GM23338 (cell line): ENCODE results near the gene NCKAP1.

ENCODE experiments used
- CREB1 ChIP-seq: fragments of 250-450 bp; sonication (Bioruptor Pico); IDR thresholded peaks from 2 replicates; pipeline ENCODE4 v1.5.0; 2020; ENCODE audit warnings: low read depth, mild to moderate bottlenecking, moderate library complexity
- EZH2 ChIP-seq: fragments of 200-600 bp; sonication (generic); IDR thresholded peaks from one replicate; pipeline ENCODE4 v1.8.0; 2017; ENCODE audit warnings: antibody characterized with exemption, mild to moderate bottlenecking, low read depth; ENCODE audit not compliant: unreplicated experiment
- EZH2phosphoT487 ChIP-seq: fragments of 200-600 bp; sonication (generic); IDR thresholded peaks from one replicate; pipeline ENCODE4 v1.8.1; 2018; ENCODE audit warnings: antibody characterized with exemption; ENCODE audit not compliant: unreplicated experiment
- JUNB ChIP-seq: IDR thresholded peaks from one replicate; pipeline ENCODE4 v1.6.1; 2016; ENCODE audit warnings: antibody characterized with exemption; ENCODE audit not compliant: unreplicated experiment
- POLR2AphosphoS5 ChIP-seq: IDR thresholded peaks from 2 replicates; pipeline ENCODE4 v1.6.1; 2016; ENCODE audit warnings: antibody characterized with exemption, low read depth
- TF ChIP-seq, protein P1 (sequence below), 2 experiments: fragments of 200-600 bp in 1 of 2; sonication (generic) in 1 of 2; conservative IDR thresholded peaks; 2 replicates each; pipeline versions ENCODE4 v1.5.1 to v1.6.1; 2016 to 2017; ENCODE audit warnings: antibody characterized with exemption in 2 of 2, low read depth in 2 of 2, mild to moderate bottlenecking in 2 of 2, moderate library complexity in 1 of 2
- TF ChIP-seq, protein P2 (sequence below): IDR thresholded peaks from one replicate; pipeline ENCODE4 v1.6.1; 2018; ENCODE audit warnings: antibody characterized with exemption; ENCODE audit not compliant: unreplicated experiment
- TF ChIP-seq, protein P3 (sequence below): IDR thresholded peaks from 2 replicates; pipeline ENCODE4 v1.6.1; 2016; ENCODE audit warnings: antibody characterized with exemption

DNA sequence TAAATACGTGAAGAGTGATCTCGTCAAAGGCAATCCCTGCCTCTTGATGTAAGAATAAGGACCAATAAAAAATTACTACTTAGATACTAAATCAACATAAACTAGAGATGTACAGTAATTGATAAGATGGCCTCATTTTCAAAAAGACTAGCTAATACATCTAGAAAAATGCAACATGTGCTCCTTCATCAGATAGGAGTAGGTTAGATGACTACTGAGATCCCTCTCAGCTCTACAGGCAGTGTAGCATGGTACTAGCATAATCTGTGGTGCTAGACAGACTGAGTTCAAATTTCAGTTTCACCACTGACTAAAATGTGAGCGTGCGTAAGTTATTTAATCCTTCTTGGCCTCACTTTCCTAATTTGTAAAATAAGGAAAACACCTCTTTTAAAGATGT lies 89.2 kb downstream of the NCKAP1 start:
- TF ChIP-seq, protein P1, sequence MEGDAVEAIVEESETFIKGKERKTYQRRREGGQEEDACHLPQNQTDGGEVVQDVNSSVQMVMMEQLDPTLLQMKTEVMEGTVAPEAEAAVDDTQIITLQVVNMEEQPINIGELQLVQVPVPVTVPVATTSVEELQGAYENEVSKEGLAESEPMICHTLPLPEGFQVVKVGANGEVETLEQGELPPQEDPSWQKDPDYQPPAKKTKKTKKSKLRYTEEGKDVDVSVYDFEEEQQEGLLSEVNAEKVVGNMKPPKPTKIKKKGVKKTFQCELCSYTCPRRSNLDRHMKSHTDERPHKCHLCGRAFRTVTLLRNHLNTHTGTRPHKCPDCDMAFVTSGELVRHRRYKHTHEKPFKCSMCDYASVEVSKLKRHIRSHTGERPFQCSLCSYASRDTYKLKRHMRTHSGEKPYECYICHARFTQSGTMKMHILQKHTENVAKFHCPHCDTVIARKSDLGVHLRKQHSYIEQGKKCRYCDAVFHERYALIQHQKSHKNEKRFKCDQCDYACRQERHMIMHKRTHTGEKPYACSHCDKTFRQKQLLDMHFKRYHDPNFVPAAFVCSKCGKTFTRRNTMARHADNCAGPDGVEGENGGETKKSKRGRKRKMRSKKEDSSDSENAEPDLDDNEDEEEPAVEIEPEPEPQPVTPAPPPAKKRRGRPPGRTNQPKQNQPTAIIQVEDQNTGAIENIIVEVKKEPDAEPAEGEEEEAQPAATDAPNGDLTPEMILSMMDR (conservative IDR thresholded peaks at IDR 0.05; ENCODE audit: low read depth in 2 of 2) = no peak
- no peak for TF ChIP-seq EZH2
- TF ChIP-seq JUNB = no peak
- TF ChIP-seq, protein P2, sequence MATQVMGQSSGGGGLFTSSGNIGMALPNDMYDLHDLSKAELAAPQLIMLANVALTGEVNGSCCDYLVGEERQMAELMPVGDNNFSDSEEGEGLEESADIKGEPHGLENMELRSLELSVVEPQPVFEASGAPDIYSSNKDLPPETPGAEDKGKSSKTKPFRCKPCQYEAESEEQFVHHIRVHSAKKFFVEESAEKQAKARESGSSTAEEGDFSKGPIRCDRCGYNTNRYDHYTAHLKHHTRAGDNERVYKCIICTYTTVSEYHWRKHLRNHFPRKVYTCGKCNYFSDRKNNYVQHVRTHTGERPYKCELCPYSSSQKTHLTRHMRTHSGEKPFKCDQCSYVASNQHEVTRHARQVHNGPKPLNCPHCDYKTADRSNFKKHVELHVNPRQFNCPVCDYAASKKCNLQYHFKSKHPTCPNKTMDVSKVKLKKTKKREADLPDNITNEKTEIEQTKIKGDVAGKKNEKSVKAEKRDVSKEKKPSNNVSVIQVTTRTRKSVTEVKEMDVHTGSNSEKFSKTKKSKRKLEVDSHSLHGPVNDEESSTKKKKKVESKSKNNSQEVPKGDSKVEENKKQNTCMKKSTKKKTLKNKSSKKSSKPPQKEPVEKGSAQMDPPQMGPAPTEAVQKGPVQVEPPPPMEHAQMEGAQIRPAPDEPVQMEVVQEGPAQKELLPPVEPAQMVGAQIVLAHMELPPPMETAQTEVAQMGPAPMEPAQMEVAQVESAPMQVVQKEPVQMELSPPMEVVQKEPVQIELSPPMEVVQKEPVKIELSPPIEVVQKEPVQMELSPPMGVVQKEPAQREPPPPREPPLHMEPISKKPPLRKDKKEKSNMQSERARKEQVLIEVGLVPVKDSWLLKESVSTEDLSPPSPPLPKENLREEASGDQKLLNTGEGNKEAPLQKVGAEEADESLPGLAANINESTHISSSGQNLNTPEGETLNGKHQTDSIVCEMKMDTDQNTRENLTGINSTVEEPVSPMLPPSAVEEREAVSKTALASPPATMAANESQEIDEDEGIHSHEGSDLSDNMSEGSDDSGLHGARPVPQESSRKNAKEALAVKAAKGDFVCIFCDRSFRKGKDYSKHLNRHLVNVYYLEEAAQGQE = no peak
- no peak for TF ChIP-seq POLR2AphosphoS5
- TF ChIP-seq EZH2phosphoT487 = no peak
- TF ChIP-seq, protein P3, sequence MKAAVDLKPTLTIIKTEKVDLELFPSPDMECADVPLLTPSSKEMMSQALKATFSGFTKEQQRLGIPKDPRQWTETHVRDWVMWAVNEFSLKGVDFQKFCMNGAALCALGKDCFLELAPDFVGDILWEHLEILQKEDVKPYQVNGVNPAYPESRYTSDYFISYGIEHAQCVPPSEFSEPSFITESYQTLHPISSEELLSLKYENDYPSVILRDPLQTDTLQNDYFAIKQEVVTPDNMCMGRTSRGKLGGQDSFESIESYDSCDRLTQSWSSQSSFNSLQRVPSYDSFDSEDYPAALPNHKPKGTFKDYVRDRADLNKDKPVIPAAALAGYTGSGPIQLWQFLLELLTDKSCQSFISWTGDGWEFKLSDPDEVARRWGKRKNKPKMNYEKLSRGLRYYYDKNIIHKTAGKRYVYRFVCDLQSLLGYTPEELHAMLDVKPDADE = no peak
- TF ChIP-seq CREB1 (CRISPR knock-in tag) = no peak
